ENCODE data around the gene SCART1. TPM values are rescaled to one million over a fixed set of nuclear protein-coding genes. Genes with fewer than 3 reads are reported as not detected.
"Not testable (repeated sequence)": the region's sequence is repeated elsewhere in the genome, so short reads cannot be mapped to it uniquely, and the experiment has no call there.

SCART1 gene
- total RNA-seq, 1 donor from 2014 or later = 4.7 TPM

- intact Hi-C loops (cut with DNase I); ATAC-seq; DNase-seq (ENCODE audit: low spot score): not testable (repeated sequence)
These were observed 43.6 kb downstream of the SCART1 start for GRCh38 chr10:133497363-133497762.

- intact Hi-C loops (cut with DNase I); DNase-seq (ENCODE audit: low spot score); ATAC-seq: not testable (repeated sequence)
These were observed 45.4 kb downstream of the SCART1 start for GRCh38 chr10:133499176-133499575.

GRCh38 chr10:133500897-133501296 is 47.2 kb downstream of the SCART1 start:
- DNase-seq (ENCODE audit: low spot score); intact Hi-C loops (cut with DNase I); ATAC-seq: not testable (repeated sequence)

- intact Hi-C loops (cut with DNase I) = no loop called here
- ATAC-seq (no peak), DNase-seq (ENCODE audit: low spot score) (no peak)
These were observed 56.0 kb downstream of the SCART1 start for GRCh38 chr10:133509700-133510099.

DNA sequence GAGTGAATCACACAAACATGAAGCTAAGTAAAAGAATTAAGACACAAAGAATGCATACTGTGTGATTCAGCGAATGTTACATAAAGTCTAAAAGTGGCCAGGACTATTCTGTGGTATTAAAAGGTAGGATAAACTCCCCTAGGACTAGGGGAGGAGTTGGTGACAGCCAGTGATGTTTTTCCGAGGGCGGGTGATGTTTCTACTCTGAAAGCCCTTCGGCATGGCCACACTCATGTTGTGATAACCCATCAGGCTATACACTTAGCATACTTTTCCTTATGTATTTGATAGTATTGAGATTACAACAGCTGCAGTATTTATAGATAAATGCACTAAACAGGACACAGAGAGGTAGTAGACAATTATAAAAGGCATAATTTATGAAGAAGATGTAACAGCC is 57.7 kb downstream of the SCART1 start:
- no peak for DNase-seq (ENCODE audit: low spot score)
- intact Hi-C loops (cut with DNase I) = no loop called here
- ATAC-seq = no peak

GRCh38 chr10:133511907-133512528 is 58.3 kb downstream of the SCART1 start:
- DNase-seq (ENCODE audit: low spot score) = no peak
- intact Hi-C loops (cut with DNase I) = no loop called here
- ATAC-seq = no peak

DNA sequence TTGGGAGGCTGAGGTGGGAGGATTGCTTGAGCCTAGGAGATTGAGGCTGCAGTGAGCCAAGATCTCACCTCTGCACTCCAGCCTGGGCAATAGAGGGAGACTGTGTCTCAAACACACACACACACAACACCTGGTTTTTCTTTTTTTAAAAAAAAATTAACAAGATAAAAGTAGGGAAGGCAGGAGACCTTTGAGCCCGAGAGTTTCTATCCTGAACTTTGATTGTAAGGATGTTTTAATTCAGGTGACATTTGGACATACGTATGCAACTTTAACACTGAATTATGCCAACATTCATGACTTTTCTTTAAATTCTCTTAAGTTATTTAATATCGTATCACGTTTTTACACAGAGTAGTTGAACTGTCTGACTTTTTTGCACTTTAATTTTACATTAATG is 61.7 kb downstream of the SCART1 start:
- DNase-seq (ENCODE audit: low spot score) (no peak), ATAC-seq (no peak)
- intact Hi-C loops (cut with DNase I) = no loop called here

- ATAC-seq (no peak), DNase-seq (ENCODE audit: low spot score) (no peak)
- intact Hi-C loops (cut with DNase I) = no loop called here
These were observed 62.3 kb downstream of the SCART1 start for GRCh38 chr10:133516057-133516456.

DNA sequence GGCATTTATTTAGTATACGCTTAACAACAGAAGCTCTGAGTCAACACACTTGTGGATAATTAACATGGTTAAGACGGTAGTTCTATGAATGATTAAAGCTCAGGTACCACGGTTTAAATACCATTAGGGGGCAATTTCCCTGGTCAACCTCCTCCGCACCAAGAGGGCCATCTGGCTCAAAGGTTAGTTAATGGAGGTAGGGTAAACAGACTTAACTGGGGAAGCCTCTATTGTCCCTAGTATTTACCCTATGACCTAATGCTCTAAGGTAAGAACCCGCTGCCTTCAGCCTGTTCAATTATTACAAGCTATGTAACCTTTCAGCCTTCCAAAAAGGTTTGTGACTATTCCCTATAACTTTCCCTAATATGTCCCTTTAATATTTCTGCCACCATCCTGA is 64.8 kb downstream of the SCART1 start:
- intact Hi-C loops (cut with DNase I); DNase-seq (ENCODE audit: low spot score); ATAC-seq: not testable (repeated sequence)

Other genes starting within 250 kb of the SCART1 start
- gene UTF1, start 223.7 kb upstream of the SCART1 start, total RNA-seq = not detected
- 3.0 TPM for gene VENTX, start 216.1 kb upstream of the SCART1 start, total RNA-seq
- gene ADAM8, start 177.1 kb upstream of the SCART1 start, total RNA-seq = 20.7 TPM
- 55.9 TPM for gene TUBGCP2, start 145.1 kb upstream of the SCART1 start, total RNA-seq
- gene ZNF511, start 145.0 kb upstream of the SCART1 start, total RNA-seq = 27.8 TPM
- 0.98 TPM for gene CALY, start 117.0 kb upstream of the SCART1 start, total RNA-seq
- gene PRAP1, start 106.6 kb upstream of the SCART1 start, total RNA-seq = 9.9 TPM
- 35.2 TPM for gene FUOM, start 95.9 kb upstream of the SCART1 start, total RNA-seq
- gene ECHS1, start 80.6 kb upstream of the SCART1 start, total RNA-seq = 64.1 TPM
- 9.6 TPM for gene PAOX, start 74.7 kb upstream of the SCART1 start, total RNA-seq
- 44.0 TPM for gene MTG1, start 59.8 kb upstream of the SCART1 start, total RNA-seq
- gene SPRN, start 29.3 kb upstream of the SCART1 start, total RNA-seq = 0.13 TPM
- 5.7 TPM for gene CYP2E1, start 73.4 kb downstream of the SCART1 start, total RNA-seq
- gene SYCE1, start 111.6 kb downstream of the SCART1 start, total RNA-seq = 0.22 TPM
- not detected for gene FRG2B, start 172.8 kb downstream of the SCART1 start, total RNA-seq

Measured in sciatic nerve (tissue), 2 donors.